HCT116 (cell line): ENCODE data around the gene IRAK1BP1. TPM values are rescaled to one million over a fixed set of nuclear protein-coding genes. Genes with fewer than 3 reads are reported as not detected.

Source experiments
- ATAC-seq: fragments of 200-7000 bp; cut with Tn5 transposase; 2 replicates; pipeline ENCODE4 v1.9.1; 2020; ENCODE audit warnings: mild to moderate bottlenecking, moderate library complexity
- BruUV-seq: library from RNA; stranded (reverse); fragments of 400-500 nt; replicated peaks from 2 replicates; lab custom pipeline; 2021; lab: Mats Ljungman, UMichigan
- CTCF ChIA-PET: fragments of 300-600 bp; sonication (Branson Sonifier 250); formaldehyde crosslinking; loops from one replicate; lab custom pipeline; 2021; ENCODE audit warnings: antibody characterized with exemption; lab: Charles Lee
- POLR2A ChIA-PET: fragments of 300-600, 350-600 bp; sonication (Branson Sonifier 250); formaldehyde crosslinking; loops from one replicate; lab custom pipeline; 2021; ENCODE audit warnings: antibody characterized with exemption; lab: Charles Lee
- RAD21 ChIA-PET, 2 experiments: fragments of 300-600 bp; sonication (Branson Sonifier 250); formaldehyde crosslinking; loops; one replicate each; lab custom pipeline; 2023; ENCODE audit warnings: low total read pairs in 2 of 2; ENCODE audit not compliant: uncharacterized antibody in 2 of 2, unreplicated experiment in 2 of 2, low non-redundant PET in 1 of 2; lab: Charles Lee
- DNase-seq: peaks from one replicate; pipeline ENCODE4 v3.0.0-alpha.2; 2010; ENCODE audit warnings: low read depth, low spot score
- H2AFZ ChIP-seq: fragments of 200-600 bp; shearing (Covaris generic), sonication (generic); 2 replicates; pipeline ENCODE4 v1.6.1; 2017; ENCODE audit warnings: low read depth, mixed run types, mixed read lengths, antibody characterized with exemption, low read length; ENCODE audit not compliant: poor library complexity, severe bottlenecking
- H3K27ac ChIP-seq: 2 replicates; pipeline ENCODE4 v1.5.1; 2012; ENCODE audit warnings: low read depth, low read length
- H3K27me3 ChIP-seq: fragments of 200-600 bp; sonication (generic); 2 replicates; pipeline ENCODE4 v1.6.1; 2016; ENCODE audit warnings: mixed run types, low read length, mixed read lengths; ENCODE audit not compliant: insufficient read depth
- H3K36me3 ChIP-seq, 2 experiments: fragments of 200-500 bp in 1 of 2; fragments of 200-600 bp in 1 of 2; sonication (Bioruptor generic) in 1 of 2; sonication (generic) in 1 of 2; 2 replicates each; pipeline versions ENCODE4 v1.5.1 to v1.6.1; 2014 to 2016; ENCODE audit warnings: low read length in 2 of 2, inconsistent platforms in 1 of 2, mixed read lengths in 1 of 2, mixed run types in 1 of 2; ENCODE audit not compliant: insufficient read depth in 2 of 2, control insufficient read depth in 1 of 2
- H3K4me1 ChIP-seq, 2 experiments: fragments of 200-600 bp in 1 of 2; sonication (generic) in 1 of 2; 2 replicates each; pipeline versions ENCODE4 v1.5.1 to v1.6.1; 2012 to 2017; ENCODE audit warnings: low read length in 2 of 2, inconsistent platforms in 1 of 2, mild to moderate bottlenecking in 1 of 2, mixed read lengths in 1 of 2, mixed run types in 1 of 2, moderate library complexity in 1 of 2; ENCODE audit not compliant: insufficient read depth in 2 of 2, control insufficient read depth in 1 of 2
- H3K4me2 ChIP-seq: fragments of 200-600 bp; sonication (generic); 2 replicates; pipeline ENCODE4 v1.6.1; 2017; ENCODE audit warnings: mixed run types, low read length, mixed read lengths
- H3K4me3 ChIP-seq, 2 experiments: fragments of 200-600 bp in 1 of 2; sonication (generic) in 1 of 2; replicated peaks in 1 of 2; 2 replicates each; pipeline ENCODE4 v1.5.1; 2011 to 2016; ENCODE audit warnings: low read length in 2 of 2, control low read depth in 1 of 2, low read depth in 1 of 2, mild to moderate bottlenecking in 1 of 2, mixed read lengths in 1 of 2, mixed run types in 1 of 2
- H3K79me2 ChIP-seq: fragments of 200-600 bp; sonication (generic); 2 replicates; pipeline ENCODE4 v1.6.1; 2017; ENCODE audit warnings: mild to moderate bottlenecking, mixed run types, low read length, moderate library complexity, mixed read lengths; ENCODE audit not compliant: insufficient read depth
- H3K9ac ChIP-seq: fragments of 200-600 bp; sonication (generic); 2 replicates; pipeline ENCODE4 v1.6.1; 2016; ENCODE audit warnings: low read length, mixed read lengths
- H3K9me2 ChIP-seq: fragments of 200-600 bp; sonication (generic), shearing (Covaris generic); 2 replicates; pipeline ENCODE4 v1.6.1; 2017; ENCODE audit warnings: mixed run types, mild to moderate bottlenecking, moderate library complexity; ENCODE audit not compliant: insufficient read depth
- H3K9me3 ChIP-seq, 2 experiments: fragments of 200-500 bp in 1 of 2; fragments of 200-600 bp in 1 of 2; sonication (Bioruptor generic) in 1 of 2; sonication (generic) in 1 of 2; 2 replicates each; pipeline ENCODE4 v1.6.1; 2014 to 2017; ENCODE audit warnings: low read length in 2 of 2, mixed read lengths in 2 of 2, inconsistent platforms in 1 of 2, low read depth in 1 of 2, mild to moderate bottlenecking in 1 of 2, mixed run types in 1 of 2, moderate library complexity in 1 of 2; ENCODE audit not compliant: control insufficient read depth in 1 of 2, insufficient read depth in 1 of 2
- H4K20me1 ChIP-seq: fragments of 200-600 bp; sonication (generic), shearing (Covaris generic); 2 replicates; pipeline ENCODE4 v1.6.1; 2017; ENCODE audit warnings: mixed run types, mild to moderate bottlenecking, moderate library complexity; ENCODE audit not compliant: insufficient read depth
- CBX3 ChIP-seq: IDR thresholded peaks from 2 replicates; pipeline ENCODE4 v1.6.1; 2012; ENCODE audit warnings: low read depth
- CEBPB ChIP-seq: IDR thresholded peaks from 2 replicates; pipeline ENCODE4 v1.6.1; 2012; ENCODE audit warnings: low read depth
- CTCF ChIP-seq, 3 experiments: fragments of 200-600 bp in 1 of 3; sonication (generic) in 1 of 3; IDR thresholded peaks in 2 of 3; conservative IDR thresholded peaks in 1 of 3; 2 replicates each; pipeline ENCODE4 v1.5.1; 2012 to 2017; ENCODE audit warnings: low read depth in 2 of 3, low read length in 2 of 3, antibody characterized with exemption in 1 of 3, borderline replicate concordance in 1 of 3, control low read depth in 1 of 3, mild to moderate bottlenecking in 1 of 3, mixed read lengths in 1 of 3, mixed run types in 1 of 3, moderate library complexity in 1 of 3; ENCODE audit not compliant: insufficient read depth in 1 of 3
- EGR1 ChIP-seq: IDR thresholded peaks from 2 replicates; pipeline ENCODE4 v1.6.1; 2012; ENCODE audit warnings: low read depth
- ELF1 ChIP-seq: IDR thresholded peaks from 2 replicates; pipeline ENCODE4 v1.6.1; 2012; ENCODE audit warnings: low read depth, borderline replicate concordance
- EZH2phosphoT487 ChIP-seq: fragments of 200-600 bp; IDR thresholded peaks from 2 replicates; pipeline ENCODE4 v1.6.1; 2018; ENCODE audit warnings: antibody characterized with exemption, borderline replicate concordance
- FOSL1 ChIP-seq: IDR thresholded peaks from 2 replicates; pipeline ENCODE4 v1.6.1; 2012; ENCODE audit warnings: low read depth
- JUND ChIP-seq: IDR thresholded peaks from 2 replicates; pipeline ENCODE4 v1.6.1; 2012
- POLR2AphosphoS5 ChIP-seq: IDR thresholded peaks from 2 replicates; pipeline ENCODE4 v1.6.1; 2011; ENCODE audit warnings: mild to moderate bottlenecking, low read depth, low read length, moderate library complexity
- SIN3A ChIP-seq: IDR thresholded peaks from 2 replicates; pipeline ENCODE4 v1.6.1; 2012; ENCODE audit warnings: low read depth
- SP1 ChIP-seq: IDR thresholded peaks from 2 replicates; pipeline ENCODE4 v1.6.1; 2012; ENCODE audit warnings: low read depth
- SRF ChIP-seq: IDR thresholded peaks from 2 replicates; pipeline ENCODE4 v1.6.1; 2012; ENCODE audit warnings: low read depth
- TCF7L2 ChIP-seq: IDR thresholded peaks from 2 replicates; pipeline ENCODE4 v1.7.0; 2011; ENCODE audit warnings: borderline replicate concordance, inconsistent platforms; ENCODE audit not compliant: insufficient read depth, insufficient read length; ENCODE audit errors: extremely low read depth
- ZNF274 ChIP-seq: fragments of 200-500 bp; sonication (Bioruptor generic); IDR thresholded peaks from 2 replicates; pipeline ENCODE4 v1.6.1; 2014; ENCODE audit warnings: mild to moderate bottlenecking, low read depth, low read length, inconsistent platforms
- intact Hi-C: fragments of 100-400 bp; cut with micrococcal nuclease; formaldehyde crosslinking; loops from 2 replicates; pipeline ENCODE4 v1.10.0; 2022
- total RNA-seq: library from RNA; stranded (reverse); gene quantifications from one replicate; pipeline ENCODE4 v1.2.1, GENCODE V29; 2021; ENCODE audit not compliant: unreplicated experiment
- TF ChIP-seq, protein P1 (sequence below): IDR thresholded peaks from 2 replicates; pipeline ENCODE4 v1.6.1; 2012
- TF ChIP-seq, protein P2 (sequence below): IDR thresholded peaks from 2 replicates; pipeline ENCODE4 v1.6.1; 2012

The IRAK1BP1 gene
- total RNA-seq, 1 experiment from 2014 or later: 5.4 TPM

DNA sequence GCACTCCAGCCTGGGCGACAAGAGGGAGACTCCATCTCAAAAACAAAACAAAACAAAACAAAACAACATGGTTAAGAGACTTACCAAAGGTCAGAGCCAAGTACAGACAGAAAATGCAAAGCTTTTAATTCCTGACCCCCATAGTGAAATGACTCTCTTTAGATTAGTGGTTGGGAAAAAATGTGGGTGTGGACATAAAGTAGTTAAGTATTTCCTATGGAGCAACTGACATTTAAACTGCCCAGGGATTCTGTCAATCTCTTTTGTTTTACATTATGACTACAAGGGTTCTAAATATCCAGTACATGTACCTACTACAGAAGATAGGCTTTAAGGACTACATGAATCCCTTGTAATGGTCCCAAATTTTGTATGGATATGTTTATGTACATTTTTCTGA lies 75.1 kb downstream of the IRAK1BP1 start:
- no peak overlapping the region for H3K9ac ChIP-seq
- H3K36me3 ChIP-seq: peaks cover 16 to 31% of the 10 kb centered on the region in 2 experiments
- ATAC-seq: no peak
- no peak overlapping the region for H2AFZ ChIP-seq
- no peaks in the 10 kb centered on the region for H3K9me3 ChIP-seq
- ChIA-PET POLR2A (no interaction called here), RAD21 (no interaction called here), CTCF (no interaction called here)
- no peaks in the 10 kb centered on the region for H3K9me2 ChIP-seq
- no peaks in the 10 kb centered on the region for H3K79me2 ChIP-seq
- no peak overlapping the region for H3K4me3 ChIP-seq
- no peaks in the 10 kb centered on the region for H3K27me3 ChIP-seq
- H3K4me2 ChIP-seq: no peak overlapping the region
- H4K20me1 ChIP-seq: no peaks in the 10 kb centered on the region
- no peak overlapping the region for H3K27ac ChIP-seq
- intact Hi-C loops: no loop called here
- H3K4me1 ChIP-seq: no peaks in the 10 kb centered on the region
- TF ChIP-seq ZNF274 (no peak), SIN3A (no peak), EGR1 (no peak), JUND (no peak), POLR2AphosphoS5 (no peak), EZH2phosphoT487 (no peak), ELF1 (no peak), CTCF (IDR thresholded peaks at IDR 0.05 in 2 of 3, conservative IDR thresholded peaks at IDR 0.05 in 1 of 3; ENCODE audit: borderline replicate concordance in 1 of 3, insufficient read depth in 1 of 3, low read depth in 2 of 3, low read length in 2 of 3) (no peak), CBX3 (no peak), SP1 (no peak), CEBPB (no peak), TCF7L2 (no peak), FOSL1 (no peak), SRF (no peak)
- TF ChIP-seq, protein P1, sequence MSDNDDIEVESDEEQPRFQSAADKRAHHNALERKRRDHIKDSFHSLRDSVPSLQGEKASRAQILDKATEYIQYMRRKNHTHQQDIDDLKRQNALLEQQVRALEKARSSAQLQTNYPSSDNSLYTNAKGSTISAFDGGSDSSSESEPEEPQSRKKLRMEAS: no peak
- TF ChIP-seq, protein P2, sequence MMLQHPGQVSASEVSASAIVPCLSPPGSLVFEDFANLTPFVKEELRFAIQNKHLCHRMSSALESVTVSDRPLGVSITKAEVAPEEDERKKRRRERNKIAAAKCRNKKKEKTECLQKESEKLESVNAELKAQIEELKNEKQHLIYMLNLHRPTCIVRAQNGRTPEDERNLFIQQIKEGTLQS: no peak
- DNase-seq: no peak
- no TSS peak for BruUV-seq
